Activated T-helper 9 cell treated with anti-CD3 and anti-CD28 coated beads, Interleukin-2, amount 50 U/mL, for 16 hours (primary cell): ENCODE results near the gene KCNN2.
"Not testable (repeated sequence)": the region's sequence is repeated elsewhere in the genome, so short reads cannot be mapped to it uniquely, and the experiment has no call there.

Source experiments
- DNase-seq: peaks from one replicate; pipeline ENCODE4 v3.0.0-alpha.2; 2020; ENCODE audit warnings: low read depth

KCNN2 gene

GRCh38 chr5:114419959-114420358 lies 58.1 kb downstream of the KCNN2 start:
- DNase-seq: no peak

- DNase-seq: no peak
Observed at GRCh38 chr5:114427204-114427603, 65.3 kb downstream of the KCNN2 start.

GRCh38 chr5:114430532-114430931 lies 68.7 kb downstream of the KCNN2 start:
- no peak for DNase-seq

- not testable (repeated sequence) for DNase-seq
Observed at GRCh38 chr5:114432684-114433083, 70.8 kb downstream of the KCNN2 start.

GRCh38 chr5:114434396-114435219 lies 72.7 kb downstream of the KCNN2 start:
- DNase-seq: no peak

- no peak for DNase-seq
Observed at GRCh38 chr5:114435220-114435481, 73.3 kb downstream of the KCNN2 start.

GRCh38 chr5:114435885-114436299 lies 74.0 kb downstream of the KCNN2 start:
- no peak for DNase-seq

- DNase-seq: no peak
Observed at GRCh38 chr5:114437936-114438335, 76.1 kb downstream of the KCNN2 start.

GRCh38 chr5:114438471-114438870 lies 76.6 kb downstream of the KCNN2 start:
- no peak for DNase-seq

GRCh38 chr5:114447084-114447773 lies 85.4 kb downstream of the KCNN2 start:
- no peak for DNase-seq

GRCh38 chr5:114448481-114448880 lies 86.6 kb downstream of the KCNN2 start:
- no peak for DNase-seq

- DNase-seq: no peak
Observed at GRCh38 chr5:114449860-114450421, 88.1 kb downstream of the KCNN2 start.

GRCh38 chr5:114450437-114450836 lies 88.6 kb downstream of the KCNN2 start:
- no peak for DNase-seq

- DNase-seq: no peak
Observed at GRCh38 chr5:114458726-114459125, 96.9 kb downstream of the KCNN2 start.

GRCh38 chr5:114467171-114467570 lies 105.3 kb downstream of the KCNN2 start:
- DNase-seq: no peak

- no peak for DNase-seq
Observed at GRCh38 chr5:114467729-114468128, 105.9 kb downstream of the KCNN2 start.

- no peak for DNase-seq
Observed at GRCh38 chr5:114469372-114469771, 107.5 kb downstream of the KCNN2 start.

GRCh38 chr5:114471529-114471928 lies 109.7 kb downstream of the KCNN2 start:
- no peak for DNase-seq

- DNase-seq: no peak
Observed at GRCh38 chr5:114473541-114473940, 111.7 kb downstream of the KCNN2 start.

- no peak for DNase-seq
Observed at GRCh38 chr5:114477816-114478334, 116.0 kb downstream of the KCNN2 start.

GRCh38 chr5:114500756-114501155 lies 138.9 kb downstream of the KCNN2 start:
- no peak for DNase-seq

- no peak for DNase-seq
Observed at GRCh38 chr5:114504560-114504959, 142.7 kb downstream of the KCNN2 start.

GRCh38 chr5:114524221-114524620 lies 162.4 kb downstream of the KCNN2 start:
- DNase-seq: no peak
